ENCODE measurements around the gene PERM1. TPM values are rescaled to one million over a fixed set of nuclear protein-coding genes. Genes with fewer than 3 reads are reported as not detected.
A peak's percentile ranks its signal among the peaks of the same experiment; 100 is the strongest.
"Not testable (repeated sequence)": the region's sequence is repeated elsewhere in the genome, so short reads cannot be mapped to it uniquely, and the experiment has no call there.

The PERM1 gene
- total RNA-seq, 1 experiment from 2014 or later: 0.39 TPM

GRCh38 chr1:1013105-1013921 is 31.4 kb upstream of the PERM1 start, which contains the start of gene ISG15 (continued):
- no peak for TF ChIP-seq ELF1 (IDR thresholded peaks at IDR 0.05; ENCODE audit: borderline replicate concordance, low read depth)
- no peak for TF ChIP-seq SP1 (IDR thresholded peaks at IDR 0.05; ENCODE audit: low read depth)
- no peak for TF ChIP-seq SIN3A (IDR thresholded peaks at IDR 0.05; ENCODE audit: low read depth)
- TF ChIP-seq POLR2AphosphoS5 (IDR thresholded peaks at IDR 0.05; ENCODE audit: low read depth, low read length): peak; percentile 90
- no peak for TF ChIP-seq MAX (IDR thresholded peaks at IDR 0.05)

- Histone ChIP-seq H3K27ac (ENCODE audit: low read depth, low read length) (peak overlapping the region; percentile 73), H3K9ac (ENCODE audit: low read length) (peak overlapping the region; percentile 87), H3K4me1 (ENCODE audit: control insufficient read depth in 1 of 2, insufficient read depth in 2 of 2, low read length in 2 of 2) (peaks cover 22 to 44% of the 10 kb centered on the region in 2 experiments), H3K4me3 (replicated peaks in 1 of 2; ENCODE audit: low read depth in 1 of 2, low read length in 2 of 2) (peak overlapping the region; percentile 80 to 90), H3K4me2 (ENCODE audit: low read length) (peak overlapping the region; percentile 100)
- H2AFZ ChIP-seq (ENCODE audit: low read depth, low read length, poor library complexity, severe bottlenecking); ATAC-seq; RAD21 ChIA-PET (ENCODE audit: low non-redundant PET in 1 of 2, low total read pairs in 2 of 2, uncharacterized antibody in 2 of 2, unreplicated experiment in 2 of 2); H3K9me2 ChIP-seq (ENCODE audit: insufficient read depth); H3K27me3 ChIP-seq (ENCODE audit: insufficient read depth, low read length); H3K79me2 ChIP-seq (ENCODE audit: insufficient read depth, low read length); intact Hi-C loops (cut with micrococcal nuclease); DNase-seq (ENCODE audit: low read depth, low spot score); H3K36me3 ChIP-seq (ENCODE audit: control insufficient read depth in 1 of 2, insufficient read depth in 2 of 2, low read length in 2 of 2); H3K9me3 ChIP-seq (ENCODE audit: control insufficient read depth in 1 of 2, insufficient read depth in 1 of 2, low read depth in 1 of 2, low read length in 2 of 2); H4K20me1 ChIP-seq (ENCODE audit: insufficient read depth): not testable (repeated sequence)
- ChIA-PET CTCF (interaction anchor here (2.3 to 3.6 kb wide), 2 partner anchors 10 to 51 kb away, joined by 10 to 26 read pairs; no protein-coding TSS in a partner anchor), POLR2A (interaction anchor here (0.9 to 1.9 kb wide), 4 partner anchors 10 to 261 kb away, joined by 3 to 12 read pairs (median 4); partner anchors contain the start of genes RNF223 and UBE2J2)
- TSS peak; percentile 94 for BruUV-seq (replicated peaks)
These were observed 30.8 kb upstream of the PERM1 start for GRCh38 chr1:1012736-1013104.

- ChIA-PET RAD21 (ENCODE audit: low non-redundant PET in 1 of 2, low total read pairs in 2 of 2, uncharacterized antibody in 2 of 2, unreplicated experiment in 2 of 2) (no interaction called here), POLR2A (no interaction called here), CTCF (no interaction called here)
- Histone ChIP-seq H4K20me1 (ENCODE audit: insufficient read depth) (no peaks in the 10 kb centered on the region), H3K9me3 (ENCODE audit: control insufficient read depth in 1 of 2, insufficient read depth in 1 of 2, low read depth in 1 of 2, low read length in 2 of 2) (no peaks in the 10 kb centered on the region), H3K4me2 (ENCODE audit: low read length) (no peak overlapping the region), H3K36me3 (ENCODE audit: control insufficient read depth in 1 of 2, insufficient read depth in 2 of 2, low read length in 2 of 2) (no peaks in the 10 kb centered on the region), H3K9me2 (ENCODE audit: insufficient read depth) (no peaks in the 10 kb centered on the region), H3K4me1 (ENCODE audit: control insufficient read depth in 1 of 2, insufficient read depth in 2 of 2, low read length in 2 of 2) (peaks cover 26 to 42% of the 10 kb centered on the region in 2 experiments), H3K79me2 (ENCODE audit: insufficient read depth, low read length) (peaks cover 8% of the 10 kb centered on the region), H2AFZ (ENCODE audit: low read depth, low read length, poor library complexity, severe bottlenecking) (no peak overlapping the region), H3K27ac (ENCODE audit: low read depth, low read length) (no peak overlapping the region), H3K4me3 (replicated peaks in 1 of 2; ENCODE audit: low read depth in 1 of 2, low read length in 2 of 2) (no peak overlapping the region), H3K9ac (ENCODE audit: low read length) (no peak overlapping the region), H3K27me3 (ENCODE audit: insufficient read depth, low read length) (no peaks in the 10 kb centered on the region)
- BruUV-seq (replicated peaks): no TSS peak
- intact Hi-C loops (cut with micrococcal nuclease): no loop called here
- ATAC-seq (no peak), DNase-seq (ENCODE audit: low read depth, low spot score) (no peak)
- TF ChIP-seq MAX (IDR thresholded peaks at IDR 0.05) (no peak), SIN3A (IDR thresholded peaks at IDR 0.05; ENCODE audit: low read depth) (no peak), REST (IDR thresholded peaks at IDR 0.05; ENCODE audit: low read depth) (no peak), TCF7L2 (IDR thresholded peaks at IDR 0.05; ENCODE audit: borderline replicate concordance, extremely low read depth, insufficient read depth, insufficient read length) (no peak), ELF1 (IDR thresholded peaks at IDR 0.05; ENCODE audit: borderline replicate concordance, low read depth) (no peak), POLR2AphosphoS5 (IDR thresholded peaks at IDR 0.05; ENCODE audit: low read depth, low read length) (no peak), ATF3 (IDR thresholded peaks at IDR 0.05) (no peak), CBX3 (IDR thresholded peaks at IDR 0.05; ENCODE audit: low read depth) (no peak), ZFX (IDR thresholded peaks at IDR 0.05) (no peak), RAD21 (IDR thresholded peaks at IDR 0.05; ENCODE audit: low read depth) (no peak), FOSL1 (IDR thresholded peaks at IDR 0.05; ENCODE audit: low read depth) (no peak), SRF (IDR thresholded peaks at IDR 0.05; ENCODE audit: low read depth) (no peak)
These were observed 29.6 kb upstream of the PERM1 start for GRCh38 chr1:1011396-1011949.

Data from HCT116 (cell line).